ENCODE data around the gene CDC42BPB.

Gene CDC42BPB

GRCh38 chr14:103019826-103020225, 37.5 kb downstream of the CDC42BPB start:
- DNase-seq (ENCODE audit: low spot score): no peak

GRCh38 chr14:103019236-103019635, 38.1 kb downstream of the CDC42BPB start:
- DNase-seq (ENCODE audit: low spot score): no peak

GRCh38 chr14:103016594-103016993, 40.8 kb downstream of the CDC42BPB start:
- DNase-seq (ENCODE audit: low spot score): no peak

GRCh38 chr14:103016071-103016470, 41.3 kb downstream of the CDC42BPB start:
- no peak for DNase-seq (ENCODE audit: low spot score)

GRCh38 chr14:103015426-103015825, 41.9 kb downstream of the CDC42BPB start:
- DNase-seq (ENCODE audit: low spot score): no peak

GRCh38 chr14:103014466-103015228, 42.7 kb downstream of the CDC42BPB start:
- DNase-seq (ENCODE audit: low spot score): peak; percentile 35

GRCh38 chr14:103013028-103013427, 44.3 kb downstream of the CDC42BPB start:
- no peak for DNase-seq (ENCODE audit: low spot score)

GRCh38 chr14:103009559-103009958, 47.8 kb downstream of the CDC42BPB start:
- DNase-seq (ENCODE audit: low spot score): no peak

- peak; percentile 60 for DNase-seq (ENCODE audit: low spot score)
Measured at GRCh38 chr14:103008768-103009357, 48.5 kb downstream of the CDC42BPB start.

GRCh38 chr14:103008126-103008525, 49.2 kb downstream of the CDC42BPB start:
- DNase-seq (ENCODE audit: low spot score): no peak

- no peak for DNase-seq (ENCODE audit: low spot score)
Measured at GRCh38 chr14:103007555-103007954, 49.8 kb downstream of the CDC42BPB start.

GRCh38 chr14:103006991-103007520, 50.3 kb downstream of the CDC42BPB start:
- DNase-seq (ENCODE audit: low spot score): no peak

- DNase-seq (ENCODE audit: low spot score): no peak
Measured at GRCh38 chr14:103006106-103006505, 51.2 kb downstream of the CDC42BPB start.

GRCh38 chr14:103003850-103004249, 53.5 kb downstream of the CDC42BPB start:
- no peak for DNase-seq (ENCODE audit: low spot score)

- no peak for DNase-seq (ENCODE audit: low spot score)
Measured at GRCh38 chr14:103003351-103003615, 54.1 kb downstream of the CDC42BPB start.

GRCh38 chr14:103002578-103003350, 54.6 kb downstream of the CDC42BPB start:
- no peak for DNase-seq (ENCODE audit: low spot score)

- no peak for DNase-seq (ENCODE audit: low spot score)
Measured at GRCh38 chr14:103001651-103002396, 55.5 kb downstream of the CDC42BPB start.

- DNase-seq (ENCODE audit: low spot score): no peak
Measured at GRCh38 chr14:103001226-103001625, 56.1 kb downstream of the CDC42BPB start.

- DNase-seq (ENCODE audit: low spot score): no peak
Measured at GRCh38 chr14:103000291-103000921, 56.9 kb downstream of the CDC42BPB start.

GRCh38 chr14:102999227-102999895, 58.0 kb downstream of the CDC42BPB start:
- peak; percentile 34 for DNase-seq (ENCODE audit: low spot score)

- peak; percentile 83 for DNase-seq (ENCODE audit: low spot score)
Measured at GRCh38 chr14:102998393-102998792, 59.0 kb downstream of the CDC42BPB start.
